SH-SY5Y (cell line): ENCODE measurements around the gene CCL26.

ENCODE experiments used
- GATA2 ChIP-seq: IDR thresholded peaks from 2 replicates; pipeline ENCODE4 v1.6.1; 2011; ENCODE audit warnings: mild to moderate bottlenecking, low read depth, low read length
- GATA3 ChIP-seq: IDR thresholded peaks from 2 replicates; pipeline ENCODE4 v1.6.1; 2011; ENCODE audit warnings: low read depth, mild to moderate bottlenecking, low read length, moderate library complexity

- TF ChIP-seq GATA2 (no peak), GATA3 (no peak)
These were observed 39.0 kb downstream of the CCL26 start for GRCh38 chr7:75732764-75733630.
